Keratinocyte (primary cell): ENCODE measurements around the gene DLL3.

Experiments
- CTCF ChIP-seq, 3 experiments: IDR thresholded peaks in 1 of 3; conservative IDR thresholded peaks in 1 of 3; optimal IDR thresholded peaks in 1 of 3; 2 replicates in 2 of 3; 3 replicates in 1 of 3; pipeline versions ENCODE3 to v1.5.1; 2011; ENCODE audit warnings: low read length in 3 of 3, mild to moderate bottlenecking in 3 of 3, moderate library complexity in 2 of 3, control low read depth in 1 of 3, inconsistent platforms in 1 of 3; ENCODE audit not compliant: insufficient read depth in 2 of 3; ENCODE audit errors: extremely low read depth in 1 of 3
- EZH2 ChIP-seq: IDR thresholded peaks from one replicate; pipeline ENCODE4 v1.6.1; 2012; ENCODE audit warnings: inconsistent platforms, mild to moderate bottlenecking, low read length, moderate library complexity

- TF ChIP-seq EZH2 (no peak), CTCF (optimal IDR thresholded peaks at IDR 0.05 in 1 of 3, IDR thresholded peaks at IDR 0.05 in 1 of 3, conservative IDR thresholded peaks at IDR 0.05 in 1 of 3; ENCODE audit: extremely low read depth in 1 of 3, insufficient read depth in 2 of 3, low read length in 3 of 3) (no peak)
Observed at GRCh38 chr19:39499932-39500331, 1.2 kb downstream of the DLL3 start.
